Astrocyte of the cerebellum (primary cell): ENCODE measurements around the gene MECP2.
A peak's percentile ranks its signal among the peaks of the same experiment; 100 is the strongest.

Source experiments
- DNase-seq: peaks from one replicate; pipeline ENCODE4 v3.0.0-alpha.2; 2011; ENCODE audit warnings: low read depth
- H3K4me3 ChIP-seq: 2 replicates; pipeline ENCODE4 v1.5.1; 2011; ENCODE audit warnings: mild to moderate bottlenecking, low read depth, low read length, moderate library complexity
- CTCF ChIP-seq: IDR thresholded peaks from 2 replicates; pipeline ENCODE4 v1.5.1; 2012; ENCODE audit warnings: low read length, low read depth, moderate library complexity, mild to moderate bottlenecking; ENCODE audit errors: missing control alignments
- in situ Hi-C: cut with HindIII; loops from 2 replicates; pipeline ENCODE4 v1.10.0; 2017; ENCODE audit warnings: low sequenced_read_pairs

The MECP2 gene

GRCh38 chrX:154097003-154097588 lies 421 bp downstream of the MECP2 start:
- TF ChIP-seq CTCF = no peak
- peak overlapping the region; percentile 58 for H3K4me3 ChIP-seq
- peak; percentile 15 for DNase-seq
- in situ Hi-C loops = no loop called here

- TF ChIP-seq CTCF = no peak
- H3K4me3 ChIP-seq = peak overlapping the region; percentile 58
- in situ Hi-C loops = no loop called here
- DNase-seq = no peak
Observed at GRCh38 chrX:154096140-154097002, 1.1 kb downstream of the MECP2 start.

GRCh38 chrX:154094833-154095232 lies 2.7 kb downstream of the MECP2 start:
- in situ Hi-C loops = no loop called here
- TF ChIP-seq CTCF = no peak
- no peak overlapping the region for H3K4me3 ChIP-seq
- no peak for DNase-seq

GRCh38 chrX:154093965-154094364 lies 3.6 kb downstream of the MECP2 start:
- DNase-seq = no peak
- no peak for TF ChIP-seq CTCF
- no peak overlapping the region for H3K4me3 ChIP-seq
- in situ Hi-C loops = no loop called here

- no peak overlapping the region for H3K4me3 ChIP-seq
- no peak for DNase-seq
- no peak for TF ChIP-seq CTCF
- in situ Hi-C loops = no loop called here
Observed at GRCh38 chrX:154092371-154092770, 5.1 kb downstream of the MECP2 start.

GRCh38 chrX:154091678-154092077 lies 5.8 kb downstream of the MECP2 start:
- H3K4me3 ChIP-seq = no peak overlapping the region
- in situ Hi-C loops = no loop called here
- no peak for DNase-seq
- no peak for TF ChIP-seq CTCF
